Gastrocnemius medialis (tissue), 4 donors: ENCODE measurements around the gene BEST1.

Experiments
- CTCF ChIP-seq, 5 experiments: fragments of 450-650 bp in 3 of 5; fragments of 200-600 bp in 2 of 5; sonication (generic) in 2 of 5; IDR thresholded peaks in 4 of 5; conservative IDR thresholded peaks in 1 of 5; 1 replicate in 4 of 5; 2 replicates in 1 of 5; pipeline ENCODE4 v1.5.1; 2016 to 2019; ENCODE audit warnings: antibody characterized with exemption in 5 of 5, mild to moderate bottlenecking in 3 of 5, moderate library complexity in 3 of 5
- POLR2A ChIP-seq, 2 donors: fragments of 450-650 bp; IDR thresholded peaks; one replicate each; pipeline ENCODE4 v1.6.1; 2017; ENCODE audit warnings: antibody characterized with exemption in 2 of 2, mild to moderate bottlenecking in 2 of 2, moderate library complexity in 2 of 2

GRCh38 chr11:61925736-61926135, 24.4 kb upstream of the BEST1 start:
- TF ChIP-seq CTCF (IDR thresholded peaks at IDR 0.05 in 4 of 5, conservative IDR thresholded peaks at IDR 0.05 in 1 of 5) (no peak), POLR2A (IDR thresholded peaks at IDR 0.05) (no peak)
